ENCODE data around the gene LILRA1.
A peak's percentile ranks its signal among the peaks of the same experiment; 100 is the strongest.
"Not testable (repeated sequence)": the region's sequence is repeated elsewhere in the genome, so short reads cannot be mapped to it uniquely, and the experiment has no call there.

The LILRA1 gene

GRCh38 chr19:54593445-54593844 lies at the start of gene LILRA1:
Gene LILRA1, plus strand, starts transcription at chr19:54593632. Its CDS starts 613 bp downstream, at chr19:54594245.
- DNase-seq: not testable (repeated sequence)

GRCh38 chr19:54548806-54549205 lies 44.6 kb upstream of the LILRA1 start:
- no peak for DNase-seq

DNA sequence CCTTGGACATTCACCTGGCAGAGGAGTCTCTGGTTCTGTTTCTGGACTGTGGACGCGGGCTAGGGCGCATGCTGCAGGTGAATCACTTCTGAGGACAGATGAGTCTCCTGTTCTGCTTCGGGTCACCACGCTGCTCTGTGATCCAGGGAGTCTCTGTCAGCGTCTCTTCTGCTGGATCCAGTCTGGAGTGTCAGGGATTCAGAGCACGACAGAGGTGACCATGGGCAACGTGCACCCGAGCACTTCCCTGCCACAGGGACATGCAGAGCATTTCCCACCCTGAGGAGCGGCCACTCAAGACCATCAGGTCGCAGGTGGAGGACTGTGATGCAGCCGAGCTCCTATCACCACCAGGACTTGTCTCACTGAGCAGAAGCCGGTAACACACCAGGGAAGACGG lies 44.2 kb upstream of the LILRA1 start:
- no peak for DNase-seq

GRCh38 chr19:54551293-54551692 lies 42.1 kb upstream of the LILRA1 start:
- no peak for DNase-seq

GRCh38 chr19:54551950-54552912 lies 41.2 kb upstream of the LILRA1 start:
- DNase-seq: no peak

DNA sequence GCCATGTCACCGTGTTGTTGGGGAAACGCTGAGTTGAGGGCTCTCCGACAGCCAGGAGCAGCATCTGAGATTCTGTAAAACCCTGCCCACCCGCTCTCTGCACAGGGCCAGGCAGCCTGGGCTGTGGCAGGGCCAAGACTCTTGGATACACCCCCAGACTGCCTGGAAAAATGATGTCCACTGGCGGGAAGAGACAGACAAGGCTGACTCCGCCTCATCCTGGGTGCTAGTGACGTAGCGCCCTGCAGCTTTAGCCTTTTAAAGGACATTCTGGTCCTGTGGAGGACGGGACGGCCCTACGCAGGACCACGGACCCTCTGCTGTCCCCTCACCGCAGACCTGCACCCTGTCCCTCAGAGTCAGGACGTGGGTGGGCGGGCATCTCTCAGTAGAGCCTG lies 40.5 kb upstream of the LILRA1 start:
- DNase-seq: no peak

DNA sequence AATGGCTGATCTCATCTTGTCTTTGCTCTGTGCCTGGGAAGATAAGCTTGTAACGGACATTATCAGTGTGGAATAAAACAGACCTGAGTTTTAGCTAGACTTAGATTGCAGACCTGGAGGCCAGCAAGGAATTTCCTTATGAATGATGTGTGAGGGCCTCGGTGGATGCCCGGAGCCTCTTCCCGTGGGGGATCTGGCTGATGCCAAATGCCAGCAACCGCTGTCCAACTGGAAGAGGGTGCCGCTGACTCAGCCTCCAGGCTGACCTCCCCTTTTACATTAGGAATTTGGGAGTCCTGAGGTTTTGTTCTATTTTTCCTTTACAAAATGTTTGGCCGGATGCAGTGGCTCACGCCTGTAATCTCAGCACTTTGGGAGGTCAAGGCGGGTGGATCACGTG lies 39.4 kb upstream of the LILRA1 start:
- no peak for DNase-seq

GRCh38 chr19:54554896-54555295 lies 38.5 kb upstream of the LILRA1 start:
- no peak for DNase-seq

DNA sequence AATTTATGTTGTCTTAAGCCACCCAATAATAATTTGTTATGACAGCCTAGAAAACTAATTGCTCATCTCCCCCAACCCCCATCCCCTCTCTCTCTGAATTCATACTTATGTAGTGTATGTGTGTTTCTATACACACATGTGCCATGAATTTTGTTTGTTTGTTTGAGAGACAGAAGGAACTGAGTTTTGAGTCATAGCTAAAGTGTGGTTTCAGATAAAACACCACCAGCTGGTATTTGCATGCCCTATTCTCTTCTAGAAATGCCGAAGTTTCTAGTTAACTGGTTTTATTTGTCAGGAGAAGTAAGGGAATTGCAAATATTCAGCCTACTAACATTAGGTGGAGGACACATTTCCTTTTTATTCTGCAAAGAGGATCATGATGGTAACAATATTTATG lies 37.2 kb upstream of the LILRA1 start:
- DNase-seq: no peak

- DNase-seq: no peak
Measured at GRCh38 chr19:54558339-54558738, 35.1 kb upstream of the LILRA1 start.

DNA sequence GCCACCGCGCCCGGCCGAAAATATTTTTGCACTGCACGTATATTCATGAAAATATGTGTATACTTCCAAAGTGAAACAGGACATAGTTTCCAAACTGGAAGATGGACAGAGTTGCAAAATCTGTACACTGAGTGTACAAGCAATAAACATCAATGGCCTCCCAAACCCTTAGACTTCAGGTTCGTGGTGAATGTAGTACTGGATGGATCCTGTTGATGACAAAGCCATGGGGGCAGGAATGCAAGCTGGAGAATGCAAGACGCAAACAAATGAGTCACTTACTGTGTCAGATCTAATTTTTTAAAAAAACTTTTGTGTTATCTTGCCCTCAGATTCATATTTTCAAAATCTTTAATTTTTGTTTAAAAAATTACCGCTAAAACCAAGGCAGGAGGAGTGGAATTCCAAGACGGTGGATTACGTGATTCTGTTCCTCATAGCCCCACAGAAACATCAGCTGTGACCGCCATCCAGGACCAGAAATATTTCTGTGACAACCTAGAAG lies 32.5 kb upstream of the LILRA1 start:
- DNase-seq: no peak

- DNase-seq: no peak
Measured at GRCh38 chr19:54561840-54562239, 31.6 kb upstream of the LILRA1 start.

DNA sequence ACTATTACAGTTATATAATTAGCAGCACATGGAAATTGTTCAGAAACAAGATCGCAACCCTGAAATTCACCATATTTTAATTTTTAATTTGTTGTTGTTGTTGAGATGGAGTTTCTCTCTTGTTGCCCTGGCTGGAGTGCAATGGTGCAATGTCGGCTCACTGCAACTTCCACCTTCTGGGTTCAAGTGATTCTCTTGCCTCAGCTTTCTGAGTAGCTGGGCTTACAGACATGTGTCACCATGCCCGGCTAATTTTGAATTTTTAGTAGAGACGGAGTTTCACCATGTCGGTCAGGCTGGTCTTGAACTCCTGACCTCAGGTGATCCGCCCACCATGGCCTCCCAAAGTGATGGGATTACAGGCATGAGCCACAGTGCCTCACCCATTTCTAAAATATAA lies 30.2 kb upstream of the LILRA1 start:
- DNase-seq: not testable (repeated sequence)

GRCh38 chr19:54570316-54570715 lies 23.1 kb upstream of the LILRA1 start:
- DNase-seq: no peak

DNA sequence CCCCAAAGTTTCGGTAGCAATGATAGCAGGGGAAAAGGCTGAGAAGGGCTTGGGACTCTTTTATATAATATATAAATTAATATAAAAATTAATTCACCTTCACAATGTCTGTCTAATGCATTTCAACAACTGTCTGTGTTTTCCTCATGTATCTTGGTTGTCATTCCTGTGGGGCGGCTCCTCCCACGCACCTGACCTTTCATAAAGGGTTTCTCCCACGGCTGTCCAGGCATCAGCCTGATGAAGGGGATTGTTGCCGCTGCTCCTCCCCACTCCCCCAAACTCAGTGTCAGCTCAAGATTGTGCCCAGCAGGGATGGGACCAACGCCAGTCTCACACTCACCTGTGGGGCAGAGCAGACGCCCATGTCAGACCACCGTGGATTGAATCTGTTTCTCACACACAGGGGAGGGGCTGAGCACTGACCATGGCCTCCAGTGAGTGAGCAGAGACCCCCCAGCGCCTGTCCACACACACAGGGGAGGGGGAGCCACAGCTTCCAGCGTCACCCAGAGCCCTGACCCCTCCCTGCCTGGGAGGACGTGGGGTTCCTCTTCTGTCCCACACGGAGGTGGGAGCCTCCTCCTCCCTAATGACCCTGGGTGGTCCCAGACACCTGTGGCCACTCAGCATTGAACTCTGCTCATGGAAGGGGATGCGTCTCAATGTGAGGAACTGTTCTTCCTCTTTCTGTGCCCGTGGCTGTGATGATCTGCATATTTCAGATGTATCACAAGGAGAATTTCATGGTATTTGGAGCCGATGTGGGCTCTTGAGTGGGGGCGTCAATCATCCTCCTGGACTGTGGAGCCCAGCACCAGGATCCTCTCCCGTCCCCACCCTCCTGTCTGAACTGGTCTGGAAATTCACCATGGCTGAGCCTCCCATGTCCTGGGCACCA lies 21.5 kb upstream of the LILRA1 start:
- DNase-seq: not testable (repeated sequence)

DNA sequence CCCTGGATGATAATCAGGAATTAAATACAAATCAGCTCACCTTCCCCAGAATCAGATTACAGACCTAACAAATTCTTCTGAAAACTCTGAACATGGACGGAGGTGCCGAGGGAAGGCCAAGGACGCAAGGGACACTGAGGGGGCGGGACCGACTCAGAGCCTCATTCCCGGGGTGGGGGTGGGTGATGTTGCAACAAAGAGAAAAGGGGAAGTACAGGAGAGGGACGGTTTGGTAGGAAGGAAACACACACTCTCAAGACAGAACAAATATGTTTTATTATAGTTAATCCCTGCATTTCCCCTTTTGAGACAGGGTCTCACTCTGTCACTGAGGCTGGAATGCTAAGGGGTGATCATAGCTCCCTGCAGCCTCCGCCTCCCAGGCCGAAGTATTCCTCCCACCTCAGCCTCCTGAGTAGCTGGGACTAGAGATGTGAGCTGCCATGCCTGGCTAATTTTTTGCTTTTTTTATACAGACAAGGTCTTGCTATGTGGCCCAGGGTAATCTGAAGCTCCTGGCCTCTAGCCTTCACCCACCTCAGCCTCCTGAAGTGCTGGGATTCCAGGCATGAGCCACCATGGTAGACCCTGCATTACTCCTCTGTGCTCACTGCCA lies 20.6 kb upstream of the LILRA1 start:
- peak; percentile 10 for DNase-seq

GRCh38 chr19:54573330-54573872 lies 20.0 kb upstream of the LILRA1 start, which contains the start of gene LILRA2:
Gene LILRA2, plus strand, starts transcription at chr19:54573790. Its CDS starts 89 bp downstream, at chr19:54573879.
- DNase-seq: no peak

DNA sequence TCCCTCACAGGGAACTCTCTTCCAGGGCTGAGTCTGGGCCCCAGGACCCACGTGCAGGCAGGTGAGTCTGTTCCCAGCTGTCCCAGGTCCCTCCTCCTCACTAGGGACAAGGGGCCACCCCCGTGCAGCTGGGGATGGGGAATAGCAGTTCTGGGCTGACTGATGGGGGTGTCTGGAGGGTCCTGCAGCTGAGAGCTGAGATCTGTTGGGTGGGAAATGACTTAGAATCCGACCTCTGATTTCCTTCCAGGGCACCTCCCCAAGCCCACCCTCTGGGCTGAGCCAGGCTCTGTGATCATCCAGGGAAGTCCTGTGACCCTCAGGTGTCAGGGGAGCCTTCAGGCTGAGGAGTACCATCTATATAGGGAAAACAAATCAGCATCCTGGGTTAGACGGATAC lies 19.4 kb upstream of the LILRA1 start:
- no peak for DNase-seq

GRCh38 chr19:54574527-54575056 lies 18.8 kb upstream of the LILRA1 start:
- no peak for DNase-seq

GRCh38 chr19:54575205-54575604 lies 18.2 kb upstream of the LILRA1 start:
- not testable (repeated sequence) for DNase-seq

GRCh38 chr19:54576411-54576976 lies 16.9 kb upstream of the LILRA1 start:
- DNase-seq: no peak

DNA sequence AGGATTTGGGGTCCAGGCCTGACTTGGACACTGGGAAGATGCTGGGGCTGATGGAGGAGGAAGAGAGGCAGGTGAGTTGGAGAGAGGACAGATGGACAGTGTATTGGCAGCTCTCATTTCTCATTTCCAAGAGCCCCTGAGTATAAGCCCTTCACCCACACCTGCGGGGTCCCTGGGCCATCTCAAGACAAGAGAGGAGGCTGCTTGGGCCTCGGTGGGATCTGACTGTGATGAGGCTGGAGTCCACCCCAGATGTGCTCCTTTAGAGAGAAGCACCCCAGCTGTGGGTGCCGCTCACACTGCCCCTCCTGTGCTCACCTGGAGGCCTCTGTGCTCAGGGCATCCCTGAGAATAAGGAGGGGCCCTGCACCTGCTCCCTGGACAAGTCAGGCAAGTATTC lies 16.1 kb upstream of the LILRA1 start:
- DNase-seq: no peak
